OCI-LY7 (cell line): Measurements from ENCODE around the gene GNG5. TPM values are rescaled to one million over a fixed set of nuclear protein-coding genes. Genes with fewer than 3 reads are reported as not detected.

Source experiments
- BruUV-seq: library from RNA; stranded (reverse); fragments of 400-500 nt; replicated peaks from 2 replicates; lab custom pipeline; 2021; lab: Mats Ljungman, UMichigan
- CTCF ChIA-PET: fragments of 300-600 bp; sonication (Branson Sonifier 250); formaldehyde crosslinking; loops from one replicate; lab custom pipeline; 2022; ENCODE audit warnings: antibody characterized with exemption; ENCODE audit not compliant: unreplicated experiment; lab: Charles Lee
- POLR2A ChIA-PET: fragments of 300-600 bp; sonication (Branson Sonifier 250); formaldehyde crosslinking; loops from one replicate; lab custom pipeline; 2022; ENCODE audit warnings: antibody characterized with exemption; lab: Charles Lee
- DNase-seq: peaks from one replicate; pipeline ENCODE4 v3.0.0-alpha.2; 2015; ENCODE audit warnings: low spot score
- H2AFZ ChIP-seq: fragments of 200-600 bp; sonication (generic), shearing (Covaris generic); 2 replicates; pipeline ENCODE4 v1.6.1; 2014; ENCODE audit warnings: mild to moderate bottlenecking, antibody characterized with exemption, low read length, moderate library complexity
- H3K27ac ChIP-seq: fragments of 200-600 bp; sonication (generic); 2 replicates; pipeline ENCODE4 v1.5.1; 2014; ENCODE audit warnings: mixed run types, low read depth, mild to moderate bottlenecking, moderate library complexity, low read length, inconsistent platforms; ENCODE audit not compliant: poor library complexity, severe bottlenecking
- H3K36me3 ChIP-seq: fragments of 200-600 bp; sonication (generic); 2 replicates; pipeline ENCODE4 v1.6.1; 2014; ENCODE audit warnings: mild to moderate bottlenecking, antibody characterized with exemption, low read length, moderate library complexity, mixed read lengths; ENCODE audit not compliant: insufficient read depth
- H3K4me1 ChIP-seq: fragments of 200-600 bp; sonication (generic); 2 replicates; pipeline ENCODE4 v1.5.1; 2014; ENCODE audit warnings: mild to moderate bottlenecking, low read length; ENCODE audit not compliant: insufficient read depth, poor library complexity, severe bottlenecking
- H3K4me2 ChIP-seq: fragments of 200-600 bp; sonication (generic); 2 replicates; pipeline ENCODE4 v1.6.1; 2014; ENCODE audit warnings: mild to moderate bottlenecking, low read length
- H3K4me3 ChIP-seq: fragments of 200-600 bp; sonication (generic); 2 replicates; pipeline ENCODE4 v1.5.1; 2014; ENCODE audit warnings: mild to moderate bottlenecking, low read depth, low read length; ENCODE audit not compliant: poor library complexity, severe bottlenecking
- H3K79me2 ChIP-seq: fragments of 200-600 bp; sonication (generic); 2 replicates; pipeline ENCODE4 v1.6.1; 2016; ENCODE audit warnings: low read depth, mild to moderate bottlenecking, low read length, moderate library complexity, mixed read lengths; ENCODE audit not compliant: insufficient read depth
- H3K9me2 ChIP-seq: fragments of 200-600 bp; sonication (generic); 2 replicates; pipeline ENCODE4 v1.6.1; 2016; ENCODE audit warnings: mild to moderate bottlenecking, low read length, mixed read lengths; ENCODE audit not compliant: insufficient read depth
- H3K9me3 ChIP-seq: fragments of 200-600 bp; sonication (generic); 2 replicates; pipeline ENCODE4 v1.6.1; 2014; ENCODE audit warnings: mild to moderate bottlenecking, mixed run types, low read length, mixed read lengths
- H4K20me1 ChIP-seq: fragments of 200-600 bp; sonication (generic); 2 replicates; pipeline ENCODE4 v1.6.1; 2014; ENCODE audit warnings: mild to moderate bottlenecking, antibody characterized with exemption, low read length, moderate library complexity, mixed read lengths; ENCODE audit not compliant: insufficient read depth
- EZH2phosphoT487 ChIP-seq: fragments of 200-600 bp; sonication (generic); IDR thresholded peaks from 2 replicates; pipeline ENCODE4 v1.6.1; 2018; ENCODE audit warnings: low read depth, borderline replicate concordance, mild to moderate bottlenecking, mixed run types, antibody characterized with exemption, low read length, moderate library complexity, mixed read lengths
- intact Hi-C: fragments of 100-400 bp; cut with micrococcal nuclease; formaldehyde crosslinking; loops from one replicate; pipeline ENCODE4 v1.10.0; 2022; ENCODE audit not compliant: unreplicated experiment
- total RNA-seq, 2 experiments: library from RNA; depleted of rRNA in 1 of 2; stranded (reverse); fragments of >200 nt in 1 of 2; shearing (Covaris generic) in 1 of 2; gene quantifications; 2 replicates each; pipeline ENCODE4 v1.2.3, GENCODE V29; 2014 to 2022
- TF ChIP-seq, protein P1 (sequence below): fragments of 200-600 bp; sonication (generic); conservative IDR thresholded peaks from 2 replicates; pipeline ENCODE4 v1.5.1; 2014; ENCODE audit warnings: mild to moderate bottlenecking, antibody characterized with exemption, low read length, moderate library complexity, mixed read lengths

The GNG5 gene
- total RNA-seq, 2 experiments from 2014 or later, result 45.1 to 115 TPM

DNA sequence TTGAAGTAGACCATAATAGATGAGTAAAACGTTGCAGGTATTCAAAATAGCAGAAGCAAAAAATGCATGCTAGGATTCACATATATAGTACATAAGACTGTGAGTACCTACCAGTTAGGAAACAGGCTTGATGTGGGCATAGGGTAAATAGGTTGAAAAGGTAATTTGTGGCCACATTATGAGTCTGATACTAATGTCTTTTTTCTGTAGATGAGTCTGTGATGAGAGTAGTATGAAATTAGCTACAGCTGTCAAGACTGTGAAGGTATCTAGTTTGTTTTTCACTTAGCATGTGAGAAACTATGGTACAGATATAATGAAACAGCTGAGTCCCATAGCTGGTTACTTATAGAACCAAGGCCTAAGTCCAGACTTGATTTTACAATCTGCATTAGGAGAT is 12.6 kb downstream of the GNG5 start:
- peaks cover 7% of the 10 kb centered on the region; the same call in 1 of the 2 replicates for H3K79me2 ChIP-seq
- H3K4me2 ChIP-seq, result no peak overlapping the region
- no peak overlapping the region for H2AFZ ChIP-seq
- CTCF ChIA-PET, result no interaction called here
- no peak overlapping the region for H3K27ac ChIP-seq
- no peak overlapping the region for H3K4me3 ChIP-seq
- POLR2A ChIA-PET, result no interaction called here
- no peak for DNase-seq
- H4K20me1 ChIP-seq, result no peaks in the 10 kb centered on the region
- TF ChIP-seq, protein P1, sequence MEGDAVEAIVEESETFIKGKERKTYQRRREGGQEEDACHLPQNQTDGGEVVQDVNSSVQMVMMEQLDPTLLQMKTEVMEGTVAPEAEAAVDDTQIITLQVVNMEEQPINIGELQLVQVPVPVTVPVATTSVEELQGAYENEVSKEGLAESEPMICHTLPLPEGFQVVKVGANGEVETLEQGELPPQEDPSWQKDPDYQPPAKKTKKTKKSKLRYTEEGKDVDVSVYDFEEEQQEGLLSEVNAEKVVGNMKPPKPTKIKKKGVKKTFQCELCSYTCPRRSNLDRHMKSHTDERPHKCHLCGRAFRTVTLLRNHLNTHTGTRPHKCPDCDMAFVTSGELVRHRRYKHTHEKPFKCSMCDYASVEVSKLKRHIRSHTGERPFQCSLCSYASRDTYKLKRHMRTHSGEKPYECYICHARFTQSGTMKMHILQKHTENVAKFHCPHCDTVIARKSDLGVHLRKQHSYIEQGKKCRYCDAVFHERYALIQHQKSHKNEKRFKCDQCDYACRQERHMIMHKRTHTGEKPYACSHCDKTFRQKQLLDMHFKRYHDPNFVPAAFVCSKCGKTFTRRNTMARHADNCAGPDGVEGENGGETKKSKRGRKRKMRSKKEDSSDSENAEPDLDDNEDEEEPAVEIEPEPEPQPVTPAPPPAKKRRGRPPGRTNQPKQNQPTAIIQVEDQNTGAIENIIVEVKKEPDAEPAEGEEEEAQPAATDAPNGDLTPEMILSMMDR, result no peak
- no peak for TF ChIP-seq EZH2phosphoT487
- H3K9me3 ChIP-seq, result no peaks in the 10 kb centered on the region
- intact Hi-C loops, result no loop called here
- no peaks in the 10 kb centered on the region for H3K9me2 ChIP-seq
- BruUV-seq, result no TSS peak
- peaks cover 99% of the 10 kb centered on the region for H3K36me3 ChIP-seq
- no peaks in the 10 kb centered on the region for H3K4me1 ChIP-seq

DNA sequence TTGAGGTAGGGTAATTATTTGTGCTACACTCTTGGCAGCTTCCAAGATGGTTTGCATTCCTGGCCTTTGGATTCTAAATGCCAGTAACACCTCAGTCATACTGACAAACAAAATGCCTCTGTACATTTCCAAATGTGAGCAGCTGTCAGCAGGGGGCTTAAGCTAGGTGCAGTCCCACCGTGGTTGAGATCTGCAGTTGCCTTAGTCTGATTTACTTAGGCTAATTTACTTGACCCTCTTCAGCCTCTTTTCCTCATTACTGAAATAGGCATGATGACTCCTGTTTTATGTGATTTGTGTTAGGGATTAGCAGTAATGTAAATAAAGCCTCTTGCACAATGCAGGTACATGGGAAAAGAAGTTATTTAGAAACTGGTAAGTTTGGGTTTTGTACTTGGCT is 13.7 kb downstream of the GNG5 start:
- ChIA-PET POLR2A (no interaction called here), CTCF (no interaction called here)
- Histone ChIP-seq H2AFZ (no peak overlapping the region), H4K20me1 (no peaks in the 10 kb centered on the region), H3K27ac (no peak overlapping the region), H3K79me2 (peaks cover 14% of the 10 kb centered on the region; the same call in 1 of the 2 replicates), H3K36me3 (peaks cover 98% of the 10 kb centered on the region), H3K4me2 (no peak overlapping the region), H3K9me2 (no peaks in the 10 kb centered on the region), H3K9me3 (no peaks in the 10 kb centered on the region), H3K4me1 (no peaks in the 10 kb centered on the region), H3K4me3 (no peak overlapping the region)
- intact Hi-C loops, result no loop called here
- TF ChIP-seq EZH2phosphoT487, result no peak
- TF ChIP-seq, protein P1, result no peak
- BruUV-seq, result no TSS peak
- no peak for DNase-seq

DNA sequence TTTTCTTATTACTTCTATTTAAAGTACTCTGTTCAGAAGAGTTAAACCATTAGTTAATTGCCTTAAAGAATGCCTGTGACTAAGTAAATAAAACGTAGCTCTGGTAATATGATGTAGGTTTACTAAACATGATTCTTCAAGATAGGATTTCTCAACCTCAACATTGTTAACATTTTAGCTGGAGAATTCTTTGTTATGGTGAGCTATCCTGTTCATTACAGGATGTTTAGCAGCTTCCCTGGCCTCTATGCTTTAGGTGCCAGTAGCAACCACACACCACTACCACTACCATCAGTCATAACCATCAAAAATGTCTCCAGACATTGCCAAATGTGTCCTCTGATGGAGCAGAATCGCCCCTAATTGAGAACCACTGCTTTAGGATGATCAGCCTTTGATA is 16.6 kb downstream of the GNG5 start:
- H2AFZ ChIP-seq, result no peak overlapping the region
- POLR2A ChIA-PET, result interaction anchor here (0.7 to 1.5 kb wide), 5 partner anchors 9 to 84 kb away, joined by 3 to 7 read pairs (median 4); partner anchors contain the start of gene CTBS

More for the DNA sequence above, 16.6 kb downstream of the GNG5 start:
- H3K27ac ChIP-seq, result no peak overlapping the region
- CTCF ChIA-PET, result no interaction called here
- H3K9me2 ChIP-seq, result no peaks in the 10 kb centered on the region
- DNase-seq, result no peak
- H3K4me1 ChIP-seq, result no peaks in the 10 kb centered on the region
- no peak overlapping the region for H3K4me3 ChIP-seq
- no peak overlapping the region for H3K4me2 ChIP-seq
- BruUV-seq, result no TSS peak
- no peaks in the 10 kb centered on the region for H4K20me1 ChIP-seq
- H3K36me3 ChIP-seq, result peaks cover 95% of the 10 kb centered on the region
- H3K79me2 ChIP-seq, result peaks cover 25% of the 10 kb centered on the region; the same call in 1 of the 2 replicates
- intact Hi-C loops, result no loop called here
- H3K9me3 ChIP-seq, result no peaks in the 10 kb centered on the region
- TF ChIP-seq, protein P1, result no peak
- TF ChIP-seq EZH2phosphoT487, result no peak
